SK-N-SH (cell line): ENCODE data around the gene INAVA. TPM values are rescaled to one million over a fixed set of nuclear protein-coding genes. Genes with fewer than 3 reads are reported as not detected.

Source experiments
- CTCF ChIA-PET: fragments of 300-600, 350-600 bp; formaldehyde crosslinking; extraction: SDS; loops from one replicate; lab custom pipeline; 2021; lab: Yijun Ruan, JAX
- POLR2A ChIA-PET: fragments of 350-600 bp; sonication (Branson Sonifier 250); formaldehyde crosslinking; extraction: SDS; loops from one replicate; lab custom pipeline; 2020; ENCODE audit warnings: antibody characterized with exemption, inconsistent platforms; lab: Yijun Ruan, JAX
- DNase-seq: peaks from one replicate; pipeline ENCODE4 v3.0.0; 2012
- H2AFZ ChIP-seq: fragments of 200-600 bp; sonication (generic); 2 replicates; pipeline ENCODE4 v1.8.1; 2016; ENCODE audit warnings: antibody characterized with exemption, mild to moderate bottlenecking, low read depth
- H3F3A ChIP-seq: fragments of 200-600 bp; sonication (generic); replicated peaks from 2 replicates; pipeline ENCODE3; 2016; ENCODE audit warnings: antibody characterized with exemption, mild to moderate bottlenecking; ENCODE audit not compliant: insufficient read depth
- H3K27ac ChIP-seq, 2 experiments: fragments of 200-500 bp in 1 of 2; fragments of 200-600 bp in 1 of 2; sonication (Bioruptor generic) in 1 of 2; sonication (generic), shearing (Covaris generic) in 1 of 2; 2 replicates each; pipeline versions ENCODE4 v1.5.1 to v1.6.1; 2014 to 2016; ENCODE audit warnings: low read depth in 2 of 2, inconsistent platforms in 1 of 2, low read length in 1 of 2, mild to moderate bottlenecking in 1 of 2, mixed read lengths in 1 of 2
- H3K27me3 ChIP-seq: fragments of 200-600 bp; sonication (generic), shearing (Covaris generic); 2 replicates; pipeline ENCODE4 v1.6.1; 2016; ENCODE audit warnings: mixed run types; ENCODE audit not compliant: insufficient read depth
- H3K36me3 ChIP-seq, 2 experiments: fragments of 200-500 bp in 1 of 2; fragments of 200-600 bp in 1 of 2; sonication (Bioruptor generic) in 1 of 2; sonication (generic) in 1 of 2; replicated peaks in 1 of 2; 2 replicates each; pipeline versions ENCODE3 to v1.5.1; 2014 to 2016; ENCODE audit warnings: low read length in 1 of 2, mild to moderate bottlenecking in 1 of 2; ENCODE audit not compliant: insufficient read depth in 2 of 2, control insufficient read depth in 1 of 2
- H3K4me1 ChIP-seq, 2 experiments: fragments of 200-500 bp in 1 of 2; fragments of 200-600 bp in 1 of 2; sonication (Bioruptor generic) in 1 of 2; sonication (generic), shearing (Covaris generic) in 1 of 2; 2 replicates each; pipeline versions ENCODE4 v1.5.1 to v1.6.1; 2014 to 2016; ENCODE audit warnings: low read depth in 1 of 2, low read length in 1 of 2, mixed run types in 1 of 2; ENCODE audit not compliant: insufficient read depth in 2 of 2, control insufficient read depth in 1 of 2
- H3K4me2 ChIP-seq: fragments of 200-600 bp; sonication (generic), shearing (Covaris generic); 2 replicates; pipeline ENCODE4 v1.6.1; 2017; ENCODE audit warnings: mixed run types
- H3K4me3 ChIP-seq, 2 experiments: fragments of 200-500 bp in 1 of 2; fragments of 200-600 bp in 1 of 2; sonication (Bioruptor generic) in 1 of 2; sonication (generic), shearing (Covaris generic) in 1 of 2; 2 replicates each; pipeline versions ENCODE4 v1.5.1 to v1.8.1; 2014 to 2016; ENCODE audit warnings: low read depth in 2 of 2, inconsistent platforms in 1 of 2, low read length in 1 of 2, mild to moderate bottlenecking in 1 of 2, mixed read lengths in 1 of 2, moderate library complexity in 1 of 2
- H3K79me2 ChIP-seq: fragments of 200-600 bp; sonication (generic); 2 replicates; pipeline ENCODE4 v1.8.1; 2017; ENCODE audit warnings: mild to moderate bottlenecking; ENCODE audit not compliant: insufficient read depth
- H3K9ac ChIP-seq: fragments of 200-600 bp; sonication (generic); 2 replicates; pipeline ENCODE4 v1.6.1; 2017; ENCODE audit warnings: mixed run types
- H3K9me2 ChIP-seq: fragments of 200-600 bp; sonication (generic); 2 replicates; pipeline ENCODE4 v1.6.1; 2017; ENCODE audit warnings: mixed run types
- H3K9me3 ChIP-seq: fragments of 200-600 bp; sonication (generic); 2 replicates; pipeline ENCODE4 v1.6.1; 2017; ENCODE audit warnings: mixed run types, mild to moderate bottlenecking, moderate library complexity
- H4K20me1 ChIP-seq: fragments of 200-600 bp; sonication (generic); 2 replicates; pipeline ENCODE4 v1.6.1; 2017; ENCODE audit warnings: mild to moderate bottlenecking, mixed run types; ENCODE audit not compliant: insufficient read depth
- CHD2 ChIP-seq: fragments of 150-350 bp; IDR thresholded peaks from 2 replicates; pipeline ENCODE4 v1.6.1; 2018; ENCODE audit warnings: low read length; ENCODE audit not compliant: partially characterized antibody
- ELF1 ChIP-seq: IDR thresholded peaks from 2 replicates; pipeline ENCODE4 v1.4.0; 2012
- FOXM1 ChIP-seq: IDR thresholded peaks from 2 replicates; pipeline ENCODE4 v1.4.0; 2012; ENCODE audit warnings: low read depth, mild to moderate bottlenecking
- GABPA ChIP-seq: IDR thresholded peaks from 2 replicates; pipeline ENCODE4 v1.4.0; 2012; ENCODE audit warnings: low read depth, mild to moderate bottlenecking
- RFX5 ChIP-seq: IDR thresholded peaks from 2 replicates; pipeline ENCODE4 v1.6.1; 2012; ENCODE audit warnings: mild to moderate bottlenecking, improper control_type of control experiment, low read length
- TAF1 ChIP-seq: IDR thresholded peaks from 2 replicates; pipeline ENCODE4 v1.6.1; 2012; ENCODE audit warnings: low read depth, mild to moderate bottlenecking, low read length, moderate library complexity, borderline replicate concordance
- TCF12 ChIP-seq: IDR thresholded peaks from 2 replicates; pipeline ENCODE4 v1.4.0; 2012
- WGBS: methylation state at CpG from one replicate; pipeline ENCODE4 v1.1.6; 2017; ENCODE audit warnings: low lambda C conversion rate; 5-methylcytosine and 5-hydroxymethylcytosine counted together
- polyA plus RNA-seq, 3 experiments: library from polyadenylated mRNA; depleted of rRNA; stranded (reverse); fragments of >200 nt; gene quantifications; 2 replicates each; pipeline ENCODE4 v1.2.3, GENCODE V29; 2012
- TF ChIP-seq, protein P1 (sequence below): fragments of 150-350 bp; IDR thresholded peaks from 2 replicates; pipeline ENCODE4 v1.6.1; 2016; ENCODE audit warnings: mild to moderate bottlenecking, low read depth, low read length
- TF ChIP-seq, protein P2 (sequence below): IDR thresholded peaks from 2 replicates; pipeline ENCODE4; 2012
- TF ChIP-seq, protein P3 (sequence below): fragments of 200-600 bp; sonication (generic); IDR thresholded peaks from 2 replicates; pipeline ENCODE4 v1.6.1; 2017; ENCODE audit warnings: antibody characterized with exemption, mild to moderate bottlenecking, moderate library complexity
- TF ChIP-seq, protein P4 (sequence below): IDR thresholded peaks from 2 replicates; pipeline ENCODE4 v1.6.1; 2012; ENCODE audit warnings: mild to moderate bottlenecking, low read depth, low read length, moderate library complexity

INAVA gene, protein sequence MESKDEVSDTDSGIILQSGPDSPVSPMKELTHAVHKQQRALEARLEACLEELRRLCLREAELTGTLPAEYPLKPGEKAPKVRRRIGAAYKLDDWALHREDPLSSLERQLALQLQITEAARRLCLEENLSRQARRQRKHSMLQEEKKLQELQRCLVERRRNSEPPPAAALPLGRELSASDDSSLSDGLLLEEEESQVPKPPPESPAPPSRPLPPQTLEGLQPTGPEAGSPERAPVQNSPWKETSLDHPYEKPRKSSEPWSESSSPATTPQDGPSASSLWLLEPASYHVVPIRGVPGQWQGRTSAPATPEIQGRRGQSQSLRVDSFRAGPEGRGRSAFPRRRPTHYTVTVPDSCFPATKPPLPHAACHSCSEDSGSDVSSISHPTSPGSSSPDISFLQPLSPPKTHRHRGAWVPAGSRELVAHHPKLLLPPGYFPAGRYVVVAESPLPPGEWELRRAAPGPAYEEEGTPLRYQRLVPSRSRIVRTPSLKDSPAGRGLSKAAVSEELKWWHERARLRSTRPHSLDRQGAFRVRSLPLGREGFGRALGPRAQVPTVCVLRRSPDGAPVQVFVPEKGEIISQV
- polyA plus RNA-seq (2012; rRNA removed), result 0.08 and 0.12 TPM in 2 replicates
- polyA plus RNA-seq (2012; cell fraction: cytosol; rRNA removed), result 0.09 and 0.10 TPM in 2 replicates
- polyA plus RNA-seq (2012; cell fraction: nucleus; rRNA removed), result 0.27 and 1.1 TPM in 2 replicates

DNA sequence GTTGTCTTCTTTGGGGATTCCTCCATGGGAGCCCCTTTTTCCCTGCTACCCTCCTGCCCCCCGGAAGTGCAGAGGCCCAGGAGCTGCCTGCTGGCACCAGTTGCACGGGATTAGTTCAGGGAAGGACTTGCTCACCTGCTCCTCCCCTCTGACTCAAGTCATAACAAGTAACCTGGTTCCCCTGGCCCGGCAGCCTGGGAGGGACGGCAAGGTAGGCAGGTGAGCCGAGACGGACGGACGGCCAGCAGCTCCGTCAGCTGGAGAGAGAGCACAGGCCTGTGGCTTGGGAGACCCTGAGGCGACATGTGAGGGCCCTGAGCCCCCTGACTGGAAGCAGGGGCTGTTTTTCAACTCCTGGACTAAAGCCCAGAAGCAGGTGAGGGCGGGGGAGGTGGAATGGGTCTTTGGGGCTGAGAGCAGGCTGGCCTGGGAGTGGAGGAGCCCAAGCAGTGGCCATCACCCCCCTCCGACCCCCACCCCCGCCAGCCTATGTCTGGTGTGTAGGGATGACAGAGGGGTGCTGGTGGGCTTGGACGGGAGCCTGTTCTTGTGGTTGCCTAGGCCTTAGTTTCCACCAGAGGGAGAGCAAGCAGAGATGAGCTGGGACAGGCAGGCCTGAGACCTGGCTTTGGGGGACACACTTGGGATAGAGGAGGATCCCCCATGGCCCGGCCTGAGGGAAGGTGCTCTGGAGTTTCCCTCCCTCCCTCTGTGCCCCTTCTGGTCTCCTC, at the start of gene INAVA:
TSS of gene INAVA (plus strand) at position 189 of the 731 bp plus-strand sequence. CDS start 3,501 bp downstream, outside the sequence.
- no peaks in the 10 kb centered on the region for H3K27me3 ChIP-seq

DNA sequence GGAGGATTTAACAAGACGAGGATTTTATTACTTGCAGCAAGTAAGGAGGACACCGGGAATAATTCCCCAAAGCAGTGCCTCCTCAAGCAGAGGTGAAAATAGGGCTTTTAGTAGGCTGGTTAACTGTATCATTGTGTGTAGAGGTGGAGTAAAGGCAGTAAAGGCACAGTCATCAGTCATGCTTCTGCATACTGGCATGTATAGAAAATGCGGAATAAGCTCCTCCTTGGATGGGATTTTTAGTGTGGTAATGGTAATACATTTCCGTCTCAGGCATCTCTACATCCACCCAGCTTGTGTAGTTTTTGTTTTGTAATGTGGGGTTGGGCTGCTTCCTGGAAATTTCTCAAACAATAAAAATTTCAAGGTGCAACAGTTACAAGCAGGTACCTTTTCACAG, 49.3 kb upstream of the INAVA start:
- Histone ChIP-seq H4K20me1 (no peaks in the 10 kb centered on the region), H2AFZ (no peak overlapping the region), H3K79me2 (peaks cover 15% of the 10 kb centered on the region; the same call in 1 of the 2 replicates), H3K4me2 (no peak overlapping the region), H3K9me2 (no peaks in the 10 kb centered on the region), H3K27ac (no peak overlapping the region), H3K36me3 (peaks cover 74 to 91% of the 10 kb centered on the region in 2 experiments), H3K4me3 (no peak overlapping the region), H3K4me1 (no peaks in the 10 kb centered on the region), H3K9me3 (no peaks in the 10 kb centered on the region), H3F3A (no peaks in the 10 kb centered on the region), H3K9ac (no peak overlapping the region), H3K27me3 (no peaks in the 10 kb centered on the region)
- ChIA-PET CTCF (interaction anchor here (1.1 to 2.0 kb wide), 3 partner anchors 8 to 223 kb away, joined by 3 to 9 read pairs (median 5); no protein-coding TSS in a partner anchor), POLR2A (no interaction called here)
- DNase-seq, result no peak
- 94% methylated on average over 4 of the region's 4 CpGs for WGBS
- no peak for TF ChIP-seq ELF1
- TF ChIP-seq TAF1, result no peak
- TF ChIP-seq, protein P1, sequence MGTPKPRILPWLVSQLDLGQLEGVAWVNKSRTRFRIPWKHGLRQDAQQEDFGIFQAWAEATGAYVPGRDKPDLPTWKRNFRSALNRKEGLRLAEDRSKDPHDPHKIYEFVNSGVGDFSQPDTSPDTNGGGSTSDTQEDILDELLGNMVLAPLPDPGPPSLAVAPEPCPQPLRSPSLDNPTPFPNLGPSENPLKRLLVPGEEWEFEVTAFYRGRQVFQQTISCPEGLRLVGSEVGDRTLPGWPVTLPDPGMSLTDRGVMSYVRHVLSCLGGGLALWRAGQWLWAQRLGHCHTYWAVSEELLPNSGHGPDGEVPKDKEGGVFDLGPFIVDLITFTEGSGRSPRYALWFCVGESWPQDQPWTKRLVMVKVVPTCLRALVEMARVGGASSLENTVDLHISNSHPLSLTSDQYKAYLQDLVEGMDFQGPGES, result no peak
- TF ChIP-seq GABPA, result no peak
- TF ChIP-seq FOXM1, result no peak
- TF ChIP-seq, protein P2, sequence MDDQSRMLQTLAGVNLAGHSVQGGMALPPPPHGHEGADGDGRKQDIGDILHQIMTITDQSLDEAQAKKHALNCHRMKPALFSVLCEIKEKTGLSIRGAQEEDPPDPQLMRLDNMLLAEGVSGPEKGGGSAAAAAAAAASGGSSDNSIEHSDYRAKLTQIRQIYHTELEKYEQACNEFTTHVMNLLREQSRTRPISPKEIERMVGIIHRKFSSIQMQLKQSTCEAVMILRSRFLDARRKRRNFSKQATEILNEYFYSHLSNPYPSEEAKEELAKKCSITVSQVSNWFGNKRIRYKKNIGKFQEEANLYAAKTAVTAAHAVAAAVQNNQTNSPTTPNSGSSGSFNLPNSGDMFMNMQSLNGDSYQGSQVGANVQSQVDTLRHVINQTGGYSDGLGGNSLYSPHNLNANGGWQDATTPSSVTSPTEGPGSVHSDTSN, result no peak
- TF ChIP-seq RFX5, result no peak
- no peak for TF ChIP-seq CHD2
- TF ChIP-seq, protein P3, sequence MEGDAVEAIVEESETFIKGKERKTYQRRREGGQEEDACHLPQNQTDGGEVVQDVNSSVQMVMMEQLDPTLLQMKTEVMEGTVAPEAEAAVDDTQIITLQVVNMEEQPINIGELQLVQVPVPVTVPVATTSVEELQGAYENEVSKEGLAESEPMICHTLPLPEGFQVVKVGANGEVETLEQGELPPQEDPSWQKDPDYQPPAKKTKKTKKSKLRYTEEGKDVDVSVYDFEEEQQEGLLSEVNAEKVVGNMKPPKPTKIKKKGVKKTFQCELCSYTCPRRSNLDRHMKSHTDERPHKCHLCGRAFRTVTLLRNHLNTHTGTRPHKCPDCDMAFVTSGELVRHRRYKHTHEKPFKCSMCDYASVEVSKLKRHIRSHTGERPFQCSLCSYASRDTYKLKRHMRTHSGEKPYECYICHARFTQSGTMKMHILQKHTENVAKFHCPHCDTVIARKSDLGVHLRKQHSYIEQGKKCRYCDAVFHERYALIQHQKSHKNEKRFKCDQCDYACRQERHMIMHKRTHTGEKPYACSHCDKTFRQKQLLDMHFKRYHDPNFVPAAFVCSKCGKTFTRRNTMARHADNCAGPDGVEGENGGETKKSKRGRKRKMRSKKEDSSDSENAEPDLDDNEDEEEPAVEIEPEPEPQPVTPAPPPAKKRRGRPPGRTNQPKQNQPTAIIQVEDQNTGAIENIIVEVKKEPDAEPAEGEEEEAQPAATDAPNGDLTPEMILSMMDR, result no peak

More for the DNA sequence above, at the start of gene INAVA:
- CTCF ChIA-PET, result interaction anchor here (1.0 to 1.7 kb wide), 2 partner anchors 77 to 336 kb away, joined by 4 to 6 read pairs; no protein-coding TSS in a partner anchor
- no peak within 1 kb of the TSS for H3K4me3 ChIP-seq
- no peak for DNase-seq
- no peaks in the 10 kb centered on the region for H3K9me2 ChIP-seq
- 86% methylated on average over 10 of the region's 15 CpGs for WGBS
- H4K20me1 ChIP-seq, result no peaks in the 10 kb centered on the region
- no peaks in the 10 kb centered on the region for H3K36me3 ChIP-seq
- H3K9me3 ChIP-seq, result no peaks in the 10 kb centered on the region
- H3K79me2 ChIP-seq, result no peaks in the 10 kb centered on the region
- no peak within 1 kb of the TSS for H3K27ac ChIP-seq
- POLR2A ChIA-PET, result no interaction called here
- no peak within 1 kb of the TSS for H2AFZ ChIP-seq
- H3K4me2 ChIP-seq, result no peak within 1 kb of the TSS
- no peaks in the 10 kb centered on the region for H3F3A ChIP-seq
- H3K9ac ChIP-seq, result no peak within 1 kb of the TSS
- TF ChIP-seq, protein P4, sequence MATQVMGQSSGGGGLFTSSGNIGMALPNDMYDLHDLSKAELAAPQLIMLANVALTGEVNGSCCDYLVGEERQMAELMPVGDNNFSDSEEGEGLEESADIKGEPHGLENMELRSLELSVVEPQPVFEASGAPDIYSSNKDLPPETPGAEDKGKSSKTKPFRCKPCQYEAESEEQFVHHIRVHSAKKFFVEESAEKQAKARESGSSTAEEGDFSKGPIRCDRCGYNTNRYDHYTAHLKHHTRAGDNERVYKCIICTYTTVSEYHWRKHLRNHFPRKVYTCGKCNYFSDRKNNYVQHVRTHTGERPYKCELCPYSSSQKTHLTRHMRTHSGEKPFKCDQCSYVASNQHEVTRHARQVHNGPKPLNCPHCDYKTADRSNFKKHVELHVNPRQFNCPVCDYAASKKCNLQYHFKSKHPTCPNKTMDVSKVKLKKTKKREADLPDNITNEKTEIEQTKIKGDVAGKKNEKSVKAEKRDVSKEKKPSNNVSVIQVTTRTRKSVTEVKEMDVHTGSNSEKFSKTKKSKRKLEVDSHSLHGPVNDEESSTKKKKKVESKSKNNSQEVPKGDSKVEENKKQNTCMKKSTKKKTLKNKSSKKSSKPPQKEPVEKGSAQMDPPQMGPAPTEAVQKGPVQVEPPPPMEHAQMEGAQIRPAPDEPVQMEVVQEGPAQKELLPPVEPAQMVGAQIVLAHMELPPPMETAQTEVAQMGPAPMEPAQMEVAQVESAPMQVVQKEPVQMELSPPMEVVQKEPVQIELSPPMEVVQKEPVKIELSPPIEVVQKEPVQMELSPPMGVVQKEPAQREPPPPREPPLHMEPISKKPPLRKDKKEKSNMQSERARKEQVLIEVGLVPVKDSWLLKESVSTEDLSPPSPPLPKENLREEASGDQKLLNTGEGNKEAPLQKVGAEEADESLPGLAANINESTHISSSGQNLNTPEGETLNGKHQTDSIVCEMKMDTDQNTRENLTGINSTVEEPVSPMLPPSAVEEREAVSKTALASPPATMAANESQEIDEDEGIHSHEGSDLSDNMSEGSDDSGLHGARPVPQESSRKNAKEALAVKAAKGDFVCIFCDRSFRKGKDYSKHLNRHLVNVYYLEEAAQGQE, result no peak
- TF ChIP-seq TCF12, result no peak
- TF ChIP-seq, protein P1, result no peak
- H3K4me1 ChIP-seq, result peaks cover 0 to 3% of the 10 kb centered on the region in 2 experiments; a peak in 1 of 4 replicates
